Measurements from ENCODE around the gene MARCHF3. TPM values are rescaled to one million over a fixed set of nuclear protein-coding genes. Genes with fewer than 3 reads are reported as not detected.

Gene MARCHF3
- total RNA-seq, 2 experiments from 2014 or later, result 5.4 to 7.0 TPM

- intact Hi-C loops (cut with micrococcal nuclease; ENCODE audit: unreplicated experiment), result no loop called here
- BruUV-seq (replicated peaks), result no TSS peak
These were observed 66.5 kb downstream of the MARCHF3 start for GRCh38 chr5:126963822-126964375.

GRCh38 chr5:126961702-126962101, 68.7 kb downstream of the MARCHF3 start:
- ChIA-PET POLR2A (interaction anchor here (1.9 kb wide), 1 partner anchor 9 kb away, joined by 6 read pairs; no protein-coding TSS in a partner anchor), CTCF (ENCODE audit: unreplicated experiment) (no interaction called here)
- Histone ChIP-seq H3K4me2 (ENCODE audit: low read length) (no peak overlapping the region), H4K20me1 (ENCODE audit: insufficient read depth, low read length) (no peaks in the 10 kb centered on the region), H3K9me3 (ENCODE audit: low read length) (no peaks in the 10 kb centered on the region; the same call in 1 of the 2 replicates), H2AFZ (ENCODE audit: low read length) (no peak overlapping the region), H3K79me2 (ENCODE audit: insufficient read depth, low read depth, low read length) (no peaks in the 10 kb centered on the region), H3K27ac (ENCODE audit: low read depth, low read length, poor library complexity, severe bottlenecking) (no peak overlapping the region), H3K36me3 (ENCODE audit: insufficient read depth, low read length) (no peaks in the 10 kb centered on the region), H3K4me1 (ENCODE audit: insufficient read depth, low read length, poor library complexity, severe bottlenecking) (peaks cover 26% of the 10 kb centered on the region), H3K4me3 (ENCODE audit: low read depth, low read length, poor library complexity, severe bottlenecking) (no peak overlapping the region), H3K9me2 (ENCODE audit: insufficient read depth, low read length) (no peaks in the 10 kb centered on the region)
- no peak for DNase-seq (ENCODE audit: low spot score)
- TF ChIP-seq CTCF (conservative IDR thresholded peaks at IDR 0.05; ENCODE audit: low read length), result no peak
- TF ChIP-seq EZH2phosphoT487 (IDR thresholded peaks at IDR 0.05; ENCODE audit: borderline replicate concordance, low read depth, low read length), result no peak
- intact Hi-C loops (cut with micrococcal nuclease; ENCODE audit: unreplicated experiment), result no loop called here
- no TSS peak for BruUV-seq (replicated peaks)

More at GRCh38 chr5:126963822-126964375, 66.5 kb downstream of the MARCHF3 start:
- TF ChIP-seq CTCF (conservative IDR thresholded peaks at IDR 0.05; ENCODE audit: low read length) (no peak), EZH2phosphoT487 (IDR thresholded peaks at IDR 0.05; ENCODE audit: borderline replicate concordance, low read depth, low read length) (no peak)
- Histone ChIP-seq H3K79me2 (ENCODE audit: insufficient read depth, low read depth, low read length) (no peaks in the 10 kb centered on the region), H4K20me1 (ENCODE audit: insufficient read depth, low read length) (no peaks in the 10 kb centered on the region), H3K4me3 (ENCODE audit: low read depth, low read length, poor library complexity, severe bottlenecking) (no peak overlapping the region), H3K27ac (ENCODE audit: low read depth, low read length, poor library complexity, severe bottlenecking) (no peak overlapping the region), H3K36me3 (ENCODE audit: insufficient read depth, low read length) (no peaks in the 10 kb centered on the region), H3K4me2 (ENCODE audit: low read length) (no peak overlapping the region), H3K9me2 (ENCODE audit: insufficient read depth, low read length) (no peaks in the 10 kb centered on the region), H2AFZ (ENCODE audit: low read length) (no peak overlapping the region), H3K9me3 (ENCODE audit: low read length) (0 out of 2 replicates have a peak, but pooled peaks cover 8% of the 10 kb centered on the region), H3K4me1 (ENCODE audit: insufficient read depth, low read length, poor library complexity, severe bottlenecking) (peaks cover 33% of the 10 kb centered on the region)
- CTCF ChIA-PET (ENCODE audit: unreplicated experiment), result no interaction called here
- DNase-seq (ENCODE audit: low spot score), result no peak
- POLR2A ChIA-PET, result interaction anchor here (1.4 kb wide), 1 partner anchor 14 kb away, joined by 3 read pairs; no protein-coding TSS in a partner anchor

GRCh38 chr5:126961128-126961527, 69.2 kb downstream of the MARCHF3 start:
- POLR2A ChIA-PET, result interaction anchor here (1.9 kb wide), 1 partner anchor 10 kb away, joined by 6 read pairs; no protein-coding TSS in a partner anchor
- BruUV-seq (replicated peaks), result no TSS peak
- no peak overlapping the region for H3K4me2 ChIP-seq (ENCODE audit: low read length)

More at GRCh38 chr5:126961128-126961527, 69.2 kb downstream of the MARCHF3 start:
- no peak for TF ChIP-seq EZH2phosphoT487 (IDR thresholded peaks at IDR 0.05; ENCODE audit: borderline replicate concordance, low read depth, low read length)
- no peak for TF ChIP-seq CTCF (conservative IDR thresholded peaks at IDR 0.05; ENCODE audit: low read length)
- Histone ChIP-seq H3K36me3 (ENCODE audit: insufficient read depth, low read length) (no peaks in the 10 kb centered on the region), H3K4me1 (ENCODE audit: insufficient read depth, low read length, poor library complexity, severe bottlenecking) (peaks cover 26% of the 10 kb centered on the region), H3K79me2 (ENCODE audit: insufficient read depth, low read depth, low read length) (no peaks in the 10 kb centered on the region), H2AFZ (ENCODE audit: low read length) (no peak overlapping the region), H3K9me3 (ENCODE audit: low read length) (no peaks in the 10 kb centered on the region; the same call in 1 of the 2 replicates), H3K4me3 (ENCODE audit: low read depth, low read length, poor library complexity, severe bottlenecking) (no peak overlapping the region), H4K20me1 (ENCODE audit: insufficient read depth, low read length) (no peaks in the 10 kb centered on the region), H3K9me2 (ENCODE audit: insufficient read depth, low read length) (no peaks in the 10 kb centered on the region), H3K27ac (ENCODE audit: low read depth, low read length, poor library complexity, severe bottlenecking) (no peak overlapping the region)
- DNase-seq (ENCODE audit: low spot score), result no peak
- intact Hi-C loops (cut with micrococcal nuclease; ENCODE audit: unreplicated experiment), result no loop called here
- CTCF ChIA-PET (ENCODE audit: unreplicated experiment), result no interaction called here
